Measurements from ENCODE around the gene NT5C1A.
A peak's percentile ranks its signal among the peaks of the same experiment; 100 is the strongest.

NT5C1A gene

GRCh38 chr1:39633422-39633821 is 38.5 kb downstream of the NT5C1A start:
- DNase-seq: no peak

GRCh38 chr1:39632682-39633417 is 39.1 kb downstream of the NT5C1A start:
- no peak for DNase-seq

GRCh38 chr1:39632323-39632681 is 39.6 kb downstream of the NT5C1A start:
- no peak for DNase-seq

GRCh38 chr1:39631361-39632322 is 40.3 kb downstream of the NT5C1A start:
- no peak for DNase-seq

GRCh38 chr1:39628807-39629350 is 43.0 kb downstream of the NT5C1A start:
- no peak for DNase-seq

- no peak for DNase-seq
Observed at GRCh38 chr1:39626646-39627045, 45.3 kb downstream of the NT5C1A start.

- no peak for DNase-seq
Observed at GRCh38 chr1:39625462-39626273, 46.2 kb downstream of the NT5C1A start.

- no peak for DNase-seq
Observed at GRCh38 chr1:39625009-39625408, 46.9 kb downstream of the NT5C1A start.

- DNase-seq: no peak
Observed at GRCh38 chr1:39623053-39623452, 48.9 kb downstream of the NT5C1A start.

GRCh38 chr1:39622427-39622826 is 49.5 kb downstream of the NT5C1A start:
- DNase-seq: no peak

- no peak for DNase-seq
Observed at GRCh38 chr1:39620659-39621165, 51.2 kb downstream of the NT5C1A start.

GRCh38 chr1:39617488-39618049 is 54.3 kb downstream of the NT5C1A start:
- DNase-seq: no peak

GRCh38 chr1:39615086-39615673 is 56.7 kb downstream of the NT5C1A start:
- no peak for DNase-seq

GRCh38 chr1:39614488-39614887 is 57.4 kb downstream of the NT5C1A start:
- no peak for DNase-seq

GRCh38 chr1:39613250-39613649 is 58.7 kb downstream of the NT5C1A start:
- no peak for DNase-seq

- DNase-seq: peak; percentile 68
Observed at GRCh38 chr1:39609618-39610331, 62.1 kb downstream of the NT5C1A start.
